GM18868 (cell line): Measurements from ENCODE around the gene AOPEP.

Experiments used
- ATAC-seq: cut with Tn5 transposase; IDR thresholded peaks from one replicate; pipeline ENCODE4 v1.9.1; 2021; ENCODE audit warnings: mild to moderate bottlenecking, moderate library complexity; ENCODE audit not compliant: unreplicated experiment

AOPEP gene

GRCh38 chr9:94760010-94760409, 33.5 kb downstream of the AOPEP start:
- ATAC-seq, result no peak

- ATAC-seq, result no peak
These were observed 34.2 kb downstream of the AOPEP start for GRCh38 chr9:94760660-94761059.

- no peak for ATAC-seq
These were observed 35.0 kb downstream of the AOPEP start for GRCh38 chr9:94761481-94761880.

- ATAC-seq, result no peak
These were observed 41.0 kb downstream of the AOPEP start for GRCh38 chr9:94767331-94768072.

GRCh38 chr9:94768766-94769165, 42.3 kb downstream of the AOPEP start:
- ATAC-seq, result no peak

- ATAC-seq, result no peak
These were observed 43.8 kb downstream of the AOPEP start for GRCh38 chr9:94770334-94770733.

- ATAC-seq, result peak; percentile 60
These were observed 44.6 kb downstream of the AOPEP start for GRCh38 chr9:94771096-94771495.

- no peak for ATAC-seq
These were observed 45.6 kb downstream of the AOPEP start for GRCh38 chr9:94772144-94772543.

- no peak for ATAC-seq
These were observed 46.3 kb downstream of the AOPEP start for GRCh38 chr9:94772639-94773303.

GRCh38 chr9:94773655-94774054, 47.2 kb downstream of the AOPEP start:
- ATAC-seq, result no peak

GRCh38 chr9:94778013-94778412, 51.5 kb downstream of the AOPEP start:
- no peak for ATAC-seq

GRCh38 chr9:94779031-94779430, 52.5 kb downstream of the AOPEP start:
- ATAC-seq, result no peak

GRCh38 chr9:94779693-94780290, 53.3 kb downstream of the AOPEP start:
- no peak for ATAC-seq

GRCh38 chr9:94780516-94780950, 54.0 kb downstream of the AOPEP start:
- no peak for ATAC-seq

- no peak for ATAC-seq
These were observed 56.0 kb downstream of the AOPEP start for GRCh38 chr9:94782355-94783101.

GRCh38 chr9:94783102-94783682, 56.7 kb downstream of the AOPEP start:
- ATAC-seq, result no peak

GRCh38 chr9:94783928-94784327, 57.4 kb downstream of the AOPEP start:
- no peak for ATAC-seq

GRCh38 chr9:94785215-94786169, 59.0 kb downstream of the AOPEP start:
- no peak for ATAC-seq

- no peak for ATAC-seq
These were observed 60.1 kb downstream of the AOPEP start for GRCh38 chr9:94786586-94786985.

GRCh38 chr9:94787266-94787665, 60.8 kb downstream of the AOPEP start:
- ATAC-seq, result no peak
